GM23338 (cell line): Measurements from ENCODE around the gene DOLK. TPM values are rescaled to one million over a fixed set of nuclear protein-coding genes. Genes with fewer than 3 reads are reported as not detected.

Experiments used
- ATAC-seq: fragments of 200-7000 bp; cut with Tn5 transposase; 3 replicates; pipeline ENCODE4 v1.9.1; 2020
- DNase-seq: peaks from one replicate; pipeline ENCODE4 v3.0.0-alpha.2; 2015; ENCODE audit warnings: low spot score
- H2AFZ ChIP-seq: fragments of 200-600 bp; sonication (generic); 2 replicates; pipeline ENCODE4 v1.8.0; 2016; ENCODE audit warnings: antibody characterized with exemption, mild to moderate bottlenecking, moderate library complexity
- H3F3A ChIP-seq: fragments of 200-600 bp; sonication (generic); replicated peaks from 2 replicates; pipeline ENCODE4 v1.8.0; 2017; ENCODE audit warnings: antibody characterized with exemption, mixed run types, low read depth
- H3K27ac ChIP-seq: fragments of 200-600 bp; sonication (generic); 2 replicates; pipeline ENCODE4 v1.6.1; 2016; ENCODE audit warnings: low read depth
- H3K27me3 ChIP-seq: fragments of 200-600 bp; sonication (generic); 2 replicates; pipeline ENCODE4 v1.8.0; 2016; ENCODE audit warnings: mild to moderate bottlenecking, mixed run types, moderate library complexity; ENCODE audit not compliant: insufficient read depth
- H3K36me3 ChIP-seq: fragments of 200-600 bp; sonication (generic); 2 replicates; pipeline ENCODE4 v1.8.0; 2016; ENCODE audit warnings: mild to moderate bottlenecking; ENCODE audit not compliant: insufficient read depth
- H3K4me1 ChIP-seq: fragments of 200-600 bp; sonication (generic); 2 replicates; pipeline ENCODE4 v1.8.0; 2016; ENCODE audit warnings: mild to moderate bottlenecking, moderate library complexity; ENCODE audit not compliant: insufficient read depth
- H3K4me2 ChIP-seq: fragments of 200-600 bp; sonication (generic); 2 replicates; pipeline ENCODE4 v1.7.1; 2017; ENCODE audit warnings: mixed run types
- H3K4me3 ChIP-seq: fragments of 200-600 bp; sonication (generic); 2 replicates; pipeline ENCODE4 v1.6.1; 2016; ENCODE audit warnings: mixed run types
- H3K79me2 ChIP-seq: fragments of 200-600 bp; sonication (generic); replicated peaks from 2 replicates; pipeline ENCODE4 v1.8.0; 2017; ENCODE audit warnings: mild to moderate bottlenecking; ENCODE audit not compliant: insufficient read depth
- H3K9me2 ChIP-seq: fragments of 200-600 bp; sonication (generic); 2 replicates; pipeline ENCODE4 v1.8.0; 2017; ENCODE audit not compliant: insufficient read depth
- H4K20me1 ChIP-seq: fragments of 200-600 bp; sonication (generic); replicated peaks from 2 replicates; pipeline ENCODE4 v1.8.0; 2017; ENCODE audit warnings: mild to moderate bottlenecking; ENCODE audit not compliant: insufficient read depth
- H3K27ac Mint-ChIP-seq: 2 replicates; pipeline ENCODE4 v1.8.0; 2020; ENCODE audit warnings: inconsistent platforms, mild to moderate bottlenecking, moderate library complexity, mixed read lengths
- H3K27me3 Mint-ChIP-seq: 3 replicates; pipeline ENCODE4 v1.8.0; 2022; ENCODE audit warnings: low read depth, mild to moderate bottlenecking, moderate library complexity, mixed read lengths, inconsistent platforms; ENCODE audit not compliant: insufficient read depth, poor library complexity
- H3K36me3 Mint-ChIP-seq: 3 replicates; pipeline ENCODE4 v1.8.0; 2021; ENCODE audit warnings: low read depth, mild to moderate bottlenecking, inconsistent platforms, moderate library complexity, mixed read lengths
- H3K4me1 Mint-ChIP-seq: 3 replicates; pipeline ENCODE4 v1.8.0; 2020; ENCODE audit warnings: mild to moderate bottlenecking, inconsistent platforms, mixed read lengths
- H3K4me3 Mint-ChIP-seq: 3 replicates; pipeline ENCODE4 v1.8.0; 2021; ENCODE audit warnings: moderate library complexity, mild to moderate bottlenecking, inconsistent platforms, mixed read lengths
- H3K9me3 Mint-ChIP-seq: 3 replicates; pipeline ENCODE4 v1.8.0; 2020; ENCODE audit warnings: moderate library complexity, mild to moderate bottlenecking, inconsistent platforms, mixed read lengths
- CREB1 ChIP-seq: fragments of 250-450 bp; sonication (Bioruptor Pico); IDR thresholded peaks from 2 replicates; pipeline ENCODE4 v1.5.0; 2020; ENCODE audit warnings: low read depth, mild to moderate bottlenecking, moderate library complexity
- EZH2 ChIP-seq: fragments of 200-600 bp; sonication (generic); IDR thresholded peaks from one replicate; pipeline ENCODE4 v1.8.0; 2017; ENCODE audit warnings: antibody characterized with exemption, mild to moderate bottlenecking, low read depth; ENCODE audit not compliant: unreplicated experiment
- EZH2phosphoT487 ChIP-seq: fragments of 200-600 bp; sonication (generic); IDR thresholded peaks from one replicate; pipeline ENCODE4 v1.8.1; 2018; ENCODE audit warnings: antibody characterized with exemption; ENCODE audit not compliant: unreplicated experiment
- JUNB ChIP-seq: IDR thresholded peaks from one replicate; pipeline ENCODE4 v1.6.1; 2016; ENCODE audit warnings: antibody characterized with exemption; ENCODE audit not compliant: unreplicated experiment
- NANOG ChIP-seq: IDR thresholded peaks from 2 replicates; pipeline ENCODE4 v1.6.1; 2016; ENCODE audit warnings: antibody characterized with exemption, borderline replicate concordance
- POLR2AphosphoS5 ChIP-seq: IDR thresholded peaks from 2 replicates; pipeline ENCODE4 v1.6.1; 2016; ENCODE audit warnings: antibody characterized with exemption, low read depth
- REST ChIP-seq: IDR thresholded peaks from one replicate; pipeline ENCODE4 v1.6.1; 2018; ENCODE audit warnings: antibody characterized with exemption; ENCODE audit not compliant: unreplicated experiment
- STAT1 ChIP-seq: IDR thresholded peaks from one replicate; pipeline ENCODE4 v1.6.1; 2016; ENCODE audit warnings: antibody characterized with exemption; ENCODE audit not compliant: unreplicated experiment
- ZNF114 ChIP-seq: fragments of 250-450 bp; sonication (Bioruptor Pico); IDR thresholded peaks from 2 replicates; pipeline ENCODE4 v1.5.0; 2020; ENCODE audit warnings: mild to moderate bottlenecking, moderate library complexity
- ZNF331 ChIP-seq: fragments of 250-450 bp; sonication (Bioruptor Pico); IDR thresholded peaks from 2 replicates; pipeline ENCODE4 v1.5.0; 2020; ENCODE audit warnings: low read depth, mild to moderate bottlenecking, moderate library complexity
- polyA plus RNA-seq: library from polyadenylated mRNA; unstranded; fragments of >200 nt; fragmentation: Nextera tagmentation; extraction: Ambion mirVana; gene quantifications from 2 replicates; pipeline ENCODE4 v1.2.1, GENCODE V29; 2016
- total RNA-seq: library from RNA; depleted of rRNA; stranded (reverse); fragments of >200 nt; shearing (Covaris generic); gene quantifications from 2 replicates; pipeline ENCODE4 v1.2.3, GENCODE V29; 2014
- TF ChIP-seq, protein P1 (sequence below): IDR thresholded peaks from 2 replicates; pipeline ENCODE4 v1.6.1; 2016; ENCODE audit warnings: antibody characterized with exemption
- TF ChIP-seq, protein P2 (sequence below), 2 experiments: fragments of 200-600 bp in 1 of 2; sonication (generic) in 1 of 2; conservative IDR thresholded peaks; 2 replicates each; pipeline versions ENCODE4 v1.5.1 to v1.6.1; 2016 to 2017; ENCODE audit warnings: antibody characterized with exemption in 2 of 2, low read depth in 2 of 2, mild to moderate bottlenecking in 2 of 2, moderate library complexity in 1 of 2
- TF ChIP-seq, protein P3 (sequence below): fragments of 250-450 bp; sonication (Bioruptor Pico); IDR thresholded peaks from 2 replicates; pipeline ENCODE4 v1.5.0; 2020; ENCODE audit warnings: mild to moderate bottlenecking, moderate library complexity

DOLK gene
- total and polyA plus RNA-seq, 2 experiments from 2014 or later = 9.8 to 20.2 TPM

GRCh38 chr9:128909859-128910258 is 37.5 kb downstream of the DOLK start:
- H3K4me1 ChIP-seq = peaks cover 13% of the 10 kb centered on the region

More at GRCh38 chr9:128909859-128910258, 37.5 kb downstream of the DOLK start:
- Histone ChIP-seq H3K4me3 (no peak overlapping the region), H3K27ac (no peak overlapping the region), H3K79me2 (peaks cover 41% of the 10 kb centered on the region), H4K20me1 (peaks cover 17% of the 10 kb centered on the region; the same call in 1 of the 2 replicates), H3K36me3 (peaks cover 5% of the 10 kb centered on the region; the same call in 1 of the 2 replicates), H3K9me2 (no peaks in the 10 kb centered on the region), H3K4me2 (no peak overlapping the region), H3F3A (no peaks in the 10 kb centered on the region), H3K27me3 (no peaks in the 10 kb centered on the region), H2AFZ (no peak overlapping the region)
- TF ChIP-seq, protein P1, sequence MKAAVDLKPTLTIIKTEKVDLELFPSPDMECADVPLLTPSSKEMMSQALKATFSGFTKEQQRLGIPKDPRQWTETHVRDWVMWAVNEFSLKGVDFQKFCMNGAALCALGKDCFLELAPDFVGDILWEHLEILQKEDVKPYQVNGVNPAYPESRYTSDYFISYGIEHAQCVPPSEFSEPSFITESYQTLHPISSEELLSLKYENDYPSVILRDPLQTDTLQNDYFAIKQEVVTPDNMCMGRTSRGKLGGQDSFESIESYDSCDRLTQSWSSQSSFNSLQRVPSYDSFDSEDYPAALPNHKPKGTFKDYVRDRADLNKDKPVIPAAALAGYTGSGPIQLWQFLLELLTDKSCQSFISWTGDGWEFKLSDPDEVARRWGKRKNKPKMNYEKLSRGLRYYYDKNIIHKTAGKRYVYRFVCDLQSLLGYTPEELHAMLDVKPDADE = no peak
- TF ChIP-seq EZH2 (no peak), ZNF114 (CRISPR knock-in tag) (no peak), JUNB (no peak), ZNF331 (CRISPR knock-in tag) (no peak), NANOG (no peak), POLR2AphosphoS5 (no peak), STAT1 (no peak), CREB1 (CRISPR knock-in tag) (no peak), REST (no peak), EZH2phosphoT487 (no peak)
- TF ChIP-seq, protein P2, sequence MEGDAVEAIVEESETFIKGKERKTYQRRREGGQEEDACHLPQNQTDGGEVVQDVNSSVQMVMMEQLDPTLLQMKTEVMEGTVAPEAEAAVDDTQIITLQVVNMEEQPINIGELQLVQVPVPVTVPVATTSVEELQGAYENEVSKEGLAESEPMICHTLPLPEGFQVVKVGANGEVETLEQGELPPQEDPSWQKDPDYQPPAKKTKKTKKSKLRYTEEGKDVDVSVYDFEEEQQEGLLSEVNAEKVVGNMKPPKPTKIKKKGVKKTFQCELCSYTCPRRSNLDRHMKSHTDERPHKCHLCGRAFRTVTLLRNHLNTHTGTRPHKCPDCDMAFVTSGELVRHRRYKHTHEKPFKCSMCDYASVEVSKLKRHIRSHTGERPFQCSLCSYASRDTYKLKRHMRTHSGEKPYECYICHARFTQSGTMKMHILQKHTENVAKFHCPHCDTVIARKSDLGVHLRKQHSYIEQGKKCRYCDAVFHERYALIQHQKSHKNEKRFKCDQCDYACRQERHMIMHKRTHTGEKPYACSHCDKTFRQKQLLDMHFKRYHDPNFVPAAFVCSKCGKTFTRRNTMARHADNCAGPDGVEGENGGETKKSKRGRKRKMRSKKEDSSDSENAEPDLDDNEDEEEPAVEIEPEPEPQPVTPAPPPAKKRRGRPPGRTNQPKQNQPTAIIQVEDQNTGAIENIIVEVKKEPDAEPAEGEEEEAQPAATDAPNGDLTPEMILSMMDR (conservative IDR thresholded peaks at IDR 0.05; ENCODE audit: low read depth in 2 of 2) = no peak
- TF ChIP-seq, protein P3, sequence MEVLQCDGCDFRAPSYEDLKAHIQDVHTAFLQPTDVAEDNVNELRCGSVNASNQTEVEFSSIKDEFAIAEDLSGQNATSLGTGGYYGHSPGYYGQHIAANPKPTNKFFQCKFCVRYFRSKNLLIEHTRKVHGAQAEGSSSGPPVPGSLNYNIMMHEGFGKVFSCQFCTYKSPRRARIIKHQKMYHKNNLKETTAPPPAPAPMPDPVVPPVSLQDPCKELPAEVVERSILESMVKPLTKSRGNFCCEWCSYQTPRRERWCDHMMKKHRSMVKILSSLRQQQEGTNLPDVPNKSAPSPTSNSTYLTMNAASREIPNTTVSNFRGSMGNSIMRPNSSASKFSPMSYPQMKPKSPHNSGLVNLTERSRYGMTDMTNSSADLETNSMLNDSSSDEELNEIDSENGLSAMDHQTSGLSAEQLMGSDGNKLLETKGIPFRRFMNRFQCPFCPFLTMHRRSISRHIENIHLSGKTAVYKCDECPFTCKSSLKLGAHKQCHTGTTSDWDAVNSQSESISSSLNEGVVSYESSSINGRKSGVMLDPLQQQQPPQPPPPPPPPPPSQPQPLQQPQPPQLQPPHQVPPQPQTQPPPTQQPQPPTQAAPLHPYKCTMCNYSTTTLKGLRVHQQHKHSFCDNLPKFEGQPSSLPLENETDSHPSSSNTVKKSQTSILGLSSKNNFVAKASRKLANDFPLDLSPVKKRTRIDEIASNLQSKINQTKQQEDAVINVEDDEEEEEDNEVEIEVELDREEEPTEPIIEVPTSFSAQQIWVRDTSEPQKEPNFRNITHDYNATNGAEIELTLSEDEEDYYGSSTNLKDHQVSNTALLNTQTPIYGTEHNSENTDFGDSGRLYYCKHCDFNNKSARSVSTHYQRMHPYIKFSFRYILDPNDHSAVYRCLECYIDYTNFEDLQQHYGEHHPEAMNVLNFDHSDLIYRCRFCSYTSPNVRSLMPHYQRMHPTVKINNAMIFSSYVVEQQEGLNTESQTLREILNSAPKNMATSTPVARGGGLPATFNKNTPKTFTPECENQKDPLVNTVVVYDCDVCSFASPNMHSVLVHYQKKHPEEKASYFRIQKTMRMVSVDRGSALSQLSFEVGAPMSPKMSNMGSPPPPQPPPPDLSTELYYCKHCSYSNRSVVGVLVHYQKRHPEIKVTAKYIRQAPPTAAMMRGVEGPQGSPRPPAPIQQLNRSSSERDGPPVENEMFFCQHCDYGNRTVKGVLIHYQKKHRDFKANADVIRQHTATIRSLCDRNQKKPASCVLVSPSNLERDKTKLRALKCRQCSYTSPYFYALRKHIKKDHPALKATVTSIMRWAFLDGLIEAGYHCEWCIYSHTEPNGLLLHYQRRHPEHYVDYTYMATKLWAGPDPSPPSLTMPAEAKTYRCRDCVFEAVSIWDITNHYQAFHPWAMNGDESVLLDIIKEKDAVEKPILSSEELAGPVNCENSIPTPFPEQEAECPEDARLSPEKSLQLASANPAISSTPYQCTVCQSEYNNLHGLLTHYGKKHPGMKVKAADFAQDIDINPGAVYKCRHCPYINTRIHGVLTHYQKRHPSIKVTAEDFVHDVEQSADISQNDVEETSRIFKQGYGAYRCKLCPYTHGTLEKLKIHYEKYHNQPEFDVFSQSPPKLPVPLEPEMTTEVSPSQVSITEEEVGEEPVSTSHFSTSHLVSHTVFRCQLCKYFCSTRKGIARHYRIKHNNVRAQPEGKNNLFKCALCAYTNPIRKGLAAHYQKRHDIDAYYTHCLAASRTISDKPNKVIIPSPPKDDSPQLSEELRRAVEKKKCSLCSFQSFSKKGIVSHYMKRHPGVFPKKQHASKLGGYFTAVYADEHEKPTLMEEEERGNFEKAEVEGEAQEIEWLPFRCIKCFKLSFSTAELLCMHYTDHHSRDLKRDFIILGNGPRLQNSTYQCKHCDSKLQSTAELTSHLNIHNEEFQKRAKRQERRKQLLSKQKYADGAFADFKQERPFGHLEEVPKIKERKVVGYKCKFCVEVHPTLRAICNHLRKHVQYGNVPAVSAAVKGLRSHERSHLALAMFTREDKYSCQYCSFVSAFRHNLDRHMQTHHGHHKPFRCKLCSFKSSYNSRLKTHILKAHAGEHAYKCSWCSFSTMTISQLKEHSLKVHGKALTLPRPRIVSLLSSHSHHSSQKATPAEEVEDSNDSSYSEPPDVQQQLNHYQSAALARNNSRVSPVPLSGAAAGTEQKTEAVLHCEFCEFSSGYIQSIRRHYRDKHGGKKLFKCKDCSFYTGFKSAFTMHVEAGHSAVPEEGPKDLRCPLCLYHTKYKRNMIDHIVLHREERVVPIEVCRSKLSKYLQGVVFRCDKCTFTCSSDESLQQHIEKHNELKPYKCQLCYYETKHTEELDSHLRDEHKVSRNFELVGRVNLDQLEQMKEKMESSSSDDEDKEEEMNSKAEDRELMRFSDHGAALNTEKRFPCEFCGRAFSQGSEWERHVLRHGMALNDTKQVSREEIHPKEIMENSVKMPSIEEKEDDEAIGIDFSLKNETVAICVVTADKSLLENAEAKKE (CRISPR knock-in tag) = no peak
- H3K27me3 Mint-ChIP-seq = peaks cover 6% of the 10 kb centered on the region
- H3K36me3 Mint-ChIP-seq = peaks cover 60% of the 10 kb centered on the region
- H3K9me3 Mint-ChIP-seq = no peaks in the 10 kb centered on the region
- DNase-seq (no peak), ATAC-seq (no peak)
- H3K27ac Mint-ChIP-seq = no peak overlapping the region
- no peak overlapping the region for H3K4me3 Mint-ChIP-seq
- peaks cover 32% of the 10 kb centered on the region for H3K4me1 Mint-ChIP-seq
